ENCODE data around the gene DVL3.

The DVL3 gene

DNA sequence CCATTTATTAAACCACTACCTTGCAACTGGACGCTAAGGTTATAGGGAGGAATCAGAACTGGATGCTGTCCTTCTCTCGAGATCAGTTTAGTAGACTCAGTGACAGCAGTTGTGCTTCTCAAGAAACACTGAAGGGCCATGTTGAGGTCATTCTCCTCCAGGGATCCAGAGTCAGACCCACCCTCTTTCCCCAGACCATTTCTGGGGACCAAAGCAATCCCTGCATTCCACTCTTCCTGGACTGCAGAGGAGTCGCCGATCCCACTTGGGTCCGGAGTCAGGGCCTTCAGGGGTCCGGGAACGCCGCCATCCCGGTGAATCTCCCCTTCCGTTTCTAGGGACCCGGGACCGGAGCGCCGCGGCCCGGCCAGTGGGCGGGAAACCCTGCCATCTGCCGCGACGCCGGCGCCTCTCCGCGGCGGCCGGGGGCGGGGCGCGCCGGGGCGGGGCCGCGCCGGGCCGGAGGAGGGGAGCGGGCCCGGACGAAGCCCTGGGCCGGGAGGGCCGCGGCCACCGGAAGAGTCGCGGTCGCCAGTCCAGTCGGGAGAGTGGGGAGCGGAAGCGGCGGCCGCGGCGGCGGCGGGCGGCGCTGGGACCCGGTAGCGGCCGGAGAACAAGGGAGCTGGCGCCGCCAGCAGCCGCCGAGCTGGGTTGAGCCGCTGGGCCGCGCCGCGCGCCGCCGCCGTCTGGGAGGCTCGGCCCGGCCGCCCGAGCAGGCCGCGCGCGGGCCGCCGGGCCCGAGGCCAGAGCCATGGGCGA lies at the start of gene DVL3:
Gene DVL3, plus strand, starts transcription at position 493 of the 759 bp plus-strand sequence. Its CDS starts 259 bp downstream, at position 752.
- no peak for TF ChIP-seq GATA2 (IDR thresholded peaks at IDR 0.05; ENCODE audit: low read depth, low read length)
- no peak for TF ChIP-seq GATA3 (IDR thresholded peaks at IDR 0.05; ENCODE audit: low read depth, low read length)

DNA sequence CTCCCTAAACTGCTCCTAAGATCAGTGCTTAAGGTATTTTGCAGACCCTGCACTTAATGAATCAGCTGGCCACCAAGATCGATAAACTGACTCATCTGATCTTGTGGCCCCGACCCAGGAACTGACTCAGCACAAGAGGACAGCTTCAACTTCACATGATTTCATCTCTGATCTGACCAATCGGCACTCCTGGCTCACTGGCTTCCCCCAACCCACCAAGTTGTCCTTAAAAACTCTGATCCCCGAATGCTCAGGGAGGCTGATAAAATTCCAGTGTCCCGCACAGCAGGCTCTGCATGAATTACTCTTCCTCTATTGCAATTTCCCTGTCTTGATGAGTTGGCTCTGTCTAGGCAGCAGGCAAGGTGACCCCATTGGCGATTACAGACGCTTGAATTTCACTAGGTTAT lies 44.9 kb upstream of the DVL3 start:
- TF ChIP-seq GATA3 (IDR thresholded peaks at IDR 0.05; ENCODE audit: low read depth, low read length) (no peak), GATA2 (IDR thresholded peaks at IDR 0.05; ENCODE audit: low read depth, low read length) (no peak)

DNA sequence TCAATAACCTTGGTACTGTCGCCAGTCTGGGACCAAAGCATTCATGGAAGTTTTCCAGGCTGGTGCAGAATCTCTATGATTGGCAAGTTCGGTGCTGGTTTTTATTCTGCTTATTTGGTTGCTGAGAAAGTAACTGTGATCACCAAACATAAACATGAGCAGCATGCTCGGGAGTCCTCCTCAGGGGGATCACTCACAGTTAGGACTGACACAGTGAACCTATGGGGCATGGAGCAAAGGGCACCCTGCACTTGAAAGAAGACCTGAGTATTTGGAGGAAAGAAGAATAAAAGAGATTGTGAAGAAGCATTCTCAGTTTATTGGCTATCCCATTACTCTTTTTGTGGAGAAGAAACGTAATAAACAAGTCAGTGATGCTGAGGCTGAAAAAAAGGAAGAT lies 39.2 kb upstream of the DVL3 start:
- TF ChIP-seq GATA3 (IDR thresholded peaks at IDR 0.05; ENCODE audit: low read depth, low read length) (no peak), GATA2 (IDR thresholded peaks at IDR 0.05; ENCODE audit: low read depth, low read length) (no peak)

DNA sequence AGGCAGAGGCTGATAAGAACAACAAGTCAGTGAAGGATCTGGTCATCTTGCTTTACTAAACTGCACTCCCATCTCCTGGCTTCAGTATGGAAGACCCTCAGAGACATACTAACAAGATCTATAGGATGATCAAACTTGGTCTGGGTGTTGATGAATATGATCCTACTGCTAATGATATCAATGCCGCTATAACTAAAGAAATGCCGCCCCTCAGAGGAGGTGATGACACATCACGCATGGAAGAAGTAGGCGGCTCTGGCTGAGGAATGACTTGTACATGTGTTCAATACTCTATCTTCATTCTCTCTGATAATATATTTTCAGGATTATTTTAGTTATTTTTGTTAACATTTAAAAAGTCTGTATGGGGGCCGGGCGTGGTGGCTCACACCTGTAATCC lies 37.5 kb upstream of the DVL3 start:
- TF ChIP-seq GATA2 (IDR thresholded peaks at IDR 0.05; ENCODE audit: low read depth, low read length) (no peak), GATA3 (IDR thresholded peaks at IDR 0.05; ENCODE audit: low read depth, low read length) (no peak)

DNA sequence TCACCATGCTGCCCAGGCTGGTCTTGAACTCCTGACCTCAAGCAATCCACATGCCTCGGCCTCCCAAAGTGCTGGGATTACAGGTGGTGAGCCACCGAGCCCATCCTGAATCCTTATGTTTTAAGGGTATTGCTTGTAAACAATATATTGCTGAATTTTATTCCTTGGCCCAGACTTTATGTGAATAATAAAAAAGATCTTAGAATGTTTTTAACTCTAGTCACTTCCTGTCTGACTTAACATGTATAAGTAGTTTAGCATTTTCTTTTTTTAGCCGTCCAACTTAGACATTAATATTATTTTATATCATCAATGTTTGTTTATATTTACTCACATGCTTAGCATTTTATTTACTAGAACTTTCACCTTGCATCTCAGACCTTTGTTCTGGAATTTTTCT lies 29.2 kb upstream of the DVL3 start:
- TF ChIP-seq GATA2 (IDR thresholded peaks at IDR 0.05; ENCODE audit: low read depth, low read length): no peak
- no peak for TF ChIP-seq GATA3 (IDR thresholded peaks at IDR 0.05; ENCODE audit: low read depth, low read length)

DNA sequence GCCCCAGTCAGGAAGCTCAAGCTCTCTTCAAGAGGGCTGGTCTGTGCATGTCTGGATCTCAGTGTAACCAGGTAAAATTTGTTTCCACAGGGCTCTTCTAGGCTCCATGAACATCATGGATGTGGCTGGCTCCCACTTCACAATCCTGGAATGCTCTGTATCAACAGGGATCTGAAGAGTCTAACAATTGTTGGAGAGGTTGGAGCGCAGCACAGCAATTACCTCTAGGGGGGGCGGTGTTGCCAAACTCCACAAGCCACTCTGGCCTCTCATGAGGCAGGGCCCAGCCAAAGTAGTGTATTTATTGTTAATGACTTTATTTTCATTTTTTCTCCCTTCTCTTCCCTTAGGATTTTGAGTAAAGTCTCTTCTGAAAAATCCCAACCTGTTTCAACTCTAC lies 26.2 kb upstream of the DVL3 start:
- no peak for TF ChIP-seq GATA3 (IDR thresholded peaks at IDR 0.05; ENCODE audit: low read depth, low read length)
- no peak for TF ChIP-seq GATA2 (IDR thresholded peaks at IDR 0.05; ENCODE audit: low read depth, low read length)

DNA sequence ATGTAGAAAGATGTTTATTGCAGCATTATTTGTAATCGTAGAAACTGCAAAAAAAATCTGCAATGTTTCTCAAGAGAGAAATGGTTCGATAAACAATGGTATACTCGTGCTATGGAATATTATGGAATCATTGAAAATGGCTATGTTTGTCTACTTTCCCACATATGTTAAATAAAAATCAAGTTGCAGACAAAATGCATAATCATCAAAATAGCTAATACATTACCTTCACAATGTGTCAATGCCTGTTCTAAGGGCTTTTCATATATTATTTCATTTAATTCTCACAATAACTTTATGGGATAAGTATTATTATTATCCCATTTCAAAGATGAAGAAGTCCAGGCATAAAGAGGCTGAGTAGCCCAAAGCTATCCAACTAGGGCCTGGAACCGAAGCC lies 22.2 kb upstream of the DVL3 start:
- TF ChIP-seq GATA3 (IDR thresholded peaks at IDR 0.05; ENCODE audit: low read depth, low read length): no peak
- no peak for TF ChIP-seq GATA2 (IDR thresholded peaks at IDR 0.05; ENCODE audit: low read depth, low read length)

DNA sequence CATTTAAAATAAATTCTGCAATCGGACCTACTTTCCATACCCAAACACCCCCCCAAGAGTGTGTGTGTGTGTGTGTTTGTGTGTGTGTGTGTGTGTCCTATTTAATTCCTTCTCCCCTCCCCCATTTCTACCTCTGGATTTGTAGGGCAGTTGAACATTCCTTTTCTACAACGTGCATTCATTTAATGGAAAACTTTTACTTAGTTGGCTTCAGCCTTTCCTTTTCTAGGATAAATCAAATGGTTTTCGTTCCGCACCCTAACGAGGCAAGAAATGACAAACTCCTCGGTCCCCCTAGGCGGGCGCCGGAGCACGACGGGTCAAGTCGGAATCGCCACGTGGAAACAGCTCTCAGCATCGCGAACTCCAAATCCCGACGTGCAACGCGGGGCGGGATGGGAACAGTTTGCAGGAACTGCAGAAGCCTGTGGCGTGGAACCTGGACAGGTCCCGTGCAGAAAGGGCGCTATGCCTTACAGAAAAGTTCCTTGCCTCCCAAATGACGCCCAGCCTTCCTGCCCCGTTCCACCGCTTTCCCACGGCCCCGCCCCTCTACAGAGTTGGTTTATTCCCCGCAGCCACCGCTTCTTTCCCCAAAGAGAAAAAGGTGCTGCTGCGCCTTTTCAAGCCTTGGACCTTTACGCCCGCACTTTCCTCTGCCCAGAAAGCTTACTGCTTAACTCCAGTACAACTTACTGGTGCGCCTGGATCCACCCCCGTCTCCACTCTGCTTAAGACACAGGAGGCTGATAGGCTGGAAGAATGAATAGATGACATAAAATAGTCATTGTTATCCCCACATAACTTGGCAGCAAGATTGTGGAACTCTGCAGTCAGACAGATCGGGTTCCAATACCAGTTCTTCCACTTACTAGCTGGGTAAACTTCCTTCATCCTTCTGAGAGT lies 21.1 kb upstream of the DVL3 start:
- TF ChIP-seq GATA2 (IDR thresholded peaks at IDR 0.05; ENCODE audit: low read depth, low read length): no peak
- TF ChIP-seq GATA3 (IDR thresholded peaks at IDR 0.05; ENCODE audit: low read depth, low read length): no peak

DNA sequence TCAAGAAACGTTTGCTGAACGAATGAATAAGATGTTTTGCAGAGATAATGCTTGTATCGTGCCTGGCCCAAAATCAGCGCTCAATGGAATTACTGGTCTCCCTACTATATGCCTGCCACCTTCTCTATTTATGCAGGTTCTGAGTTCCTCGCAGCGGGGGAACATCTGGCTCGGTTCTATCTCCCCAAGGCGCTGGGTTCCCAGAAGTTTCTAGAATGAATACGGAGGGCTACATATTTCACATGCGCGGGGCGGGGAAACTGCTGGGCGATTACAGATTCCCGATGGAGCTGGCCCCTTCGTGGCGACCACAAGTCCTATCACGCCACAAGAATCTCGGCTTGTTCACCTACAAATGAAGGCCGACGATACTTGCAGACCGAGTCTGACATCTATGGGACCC lies 20.4 kb upstream of the DVL3 start:
- no peak for TF ChIP-seq GATA3 (IDR thresholded peaks at IDR 0.05; ENCODE audit: low read depth, low read length)
- no peak for TF ChIP-seq GATA2 (IDR thresholded peaks at IDR 0.05; ENCODE audit: low read depth, low read length)

DNA sequence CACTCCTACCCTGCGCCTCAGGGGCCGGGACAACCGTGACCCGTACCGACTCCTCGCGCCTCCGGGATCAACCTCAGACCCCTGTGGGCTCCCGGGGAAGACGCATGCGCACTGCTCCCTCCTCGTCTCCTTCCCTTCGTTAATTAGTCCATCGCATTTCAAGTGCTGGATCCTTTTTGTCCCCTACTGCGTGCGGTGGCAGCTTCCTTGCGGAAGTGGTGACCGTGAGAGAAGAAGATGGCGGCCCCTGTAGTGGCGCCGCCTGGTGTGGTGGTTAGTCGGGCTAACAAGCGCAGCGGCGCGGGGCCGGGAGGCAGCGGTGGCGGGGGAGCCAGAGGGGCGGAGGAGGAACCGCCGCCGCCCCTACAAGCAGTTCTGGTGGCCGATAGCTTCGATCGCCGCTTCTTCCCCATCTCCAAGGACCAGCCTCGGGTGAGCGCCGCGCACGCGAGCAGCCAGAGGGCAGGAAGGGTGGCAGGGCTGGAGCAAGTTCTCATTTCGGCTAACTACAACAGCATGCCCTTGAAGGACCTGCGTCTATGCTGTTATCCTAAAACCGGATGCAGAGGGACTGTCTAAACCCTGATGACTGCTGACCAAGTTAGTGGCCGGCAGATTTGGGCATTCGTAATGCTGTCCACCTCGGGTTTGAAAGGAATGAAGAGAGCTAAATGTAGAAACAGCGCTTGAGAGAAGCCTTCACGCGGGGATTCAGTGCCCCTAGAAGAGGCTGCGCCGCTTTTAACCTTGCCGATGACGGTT lies 19.8 kb upstream of the DVL3 start, which contains the start of gene EIF2B5:
Gene EIF2B5, plus strand, starts transcription at position 210 of the 762 bp plus-strand sequence. Its CDS starts 28 bp downstream, at position 238.
- TF ChIP-seq GATA2 (IDR thresholded peaks at IDR 0.05; ENCODE audit: low read depth, low read length): no peak
- no peak for TF ChIP-seq GATA3 (IDR thresholded peaks at IDR 0.05; ENCODE audit: low read depth, low read length)

DNA sequence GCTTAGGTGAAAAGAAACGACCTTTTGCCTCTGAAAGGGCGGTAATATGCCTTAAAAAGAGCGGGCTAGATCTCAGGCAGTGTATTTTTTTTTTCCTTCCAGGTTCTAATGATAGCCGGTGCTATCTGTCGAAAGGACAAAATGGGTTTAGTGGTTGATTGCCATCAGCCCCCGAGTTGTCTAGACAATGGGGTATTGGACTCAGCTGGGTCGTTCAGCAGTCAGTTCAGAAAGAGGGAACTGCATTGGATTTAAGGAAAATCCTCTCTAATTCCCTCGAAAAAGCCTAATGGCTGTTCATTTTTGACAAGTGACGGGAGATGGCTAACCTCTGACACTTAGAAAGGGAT lies 19.3 kb upstream of the DVL3 start:
- no peak for TF ChIP-seq GATA3 (IDR thresholded peaks at IDR 0.05; ENCODE audit: low read depth, low read length)
- no peak for TF ChIP-seq GATA2 (IDR thresholded peaks at IDR 0.05; ENCODE audit: low read depth, low read length)

DNA sequence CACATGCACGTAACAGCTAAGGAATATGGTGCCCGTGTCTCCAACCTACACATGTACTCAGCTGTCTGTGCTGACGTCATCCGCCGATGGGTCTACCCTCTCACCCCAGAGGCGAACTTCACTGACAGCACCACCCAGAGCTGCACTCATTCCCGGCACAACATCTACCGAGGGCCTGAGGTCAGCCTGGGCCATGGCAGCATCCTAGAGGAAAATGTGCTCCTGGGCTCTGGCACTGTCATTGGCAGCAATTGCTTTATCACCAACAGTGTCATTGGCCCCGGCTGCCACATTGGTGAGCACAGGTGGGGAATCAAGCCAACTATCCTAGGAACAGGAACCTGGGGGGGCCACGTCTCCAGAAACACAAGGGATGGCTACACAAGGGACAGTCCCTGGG lies 14.7 kb upstream of the DVL3 start:
- TF ChIP-seq GATA2 (IDR thresholded peaks at IDR 0.05; ENCODE audit: low read depth, low read length) (no peak), GATA3 (IDR thresholded peaks at IDR 0.05; ENCODE audit: low read depth, low read length) (no peak)

DNA sequence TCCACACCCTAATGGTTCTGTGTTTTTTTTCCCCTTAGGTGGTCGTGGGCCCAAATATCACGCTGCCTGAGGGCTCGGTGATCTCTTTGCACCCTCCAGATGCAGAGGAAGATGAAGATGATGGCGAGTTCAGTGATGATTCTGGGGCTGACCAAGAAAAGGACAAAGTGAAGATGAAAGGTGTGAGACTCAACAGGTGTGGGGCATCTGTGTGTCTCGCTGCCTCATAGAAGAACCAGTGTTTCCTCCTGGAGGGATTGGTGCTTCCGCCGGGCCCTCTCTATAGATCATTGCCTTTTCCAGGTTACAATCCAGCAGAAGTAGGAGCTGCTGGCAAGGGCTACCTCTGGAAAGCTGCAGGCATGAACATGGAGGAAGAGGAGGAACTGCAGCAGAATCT lies 13.0 kb upstream of the DVL3 start:
- no peak for TF ChIP-seq GATA3 (IDR thresholded peaks at IDR 0.05; ENCODE audit: low read depth, low read length)
- TF ChIP-seq GATA2 (IDR thresholded peaks at IDR 0.05; ENCODE audit: low read depth, low read length): no peak

DNA sequence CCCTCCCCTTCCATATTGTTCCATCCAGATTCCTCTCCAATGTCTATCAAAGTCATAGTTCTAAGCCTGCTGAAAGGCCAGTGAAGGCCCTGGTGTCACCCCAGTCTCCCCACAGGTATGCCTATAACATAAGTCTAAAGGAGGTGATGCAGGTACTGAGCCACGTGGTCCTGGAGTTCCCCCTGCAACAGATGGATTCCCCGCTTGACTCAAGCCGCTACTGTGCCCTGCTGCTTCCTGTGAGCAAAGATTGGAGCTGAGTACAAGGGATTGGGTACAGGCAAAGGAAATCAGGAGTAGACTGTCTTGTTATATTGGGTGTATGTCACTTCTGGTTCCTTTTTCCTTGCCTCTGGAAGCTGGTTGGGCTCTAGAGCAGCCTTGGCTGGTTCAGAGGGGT lies 11.8 kb upstream of the DVL3 start:
- TF ChIP-seq GATA3 (IDR thresholded peaks at IDR 0.05; ENCODE audit: low read depth, low read length): no peak
- no peak for TF ChIP-seq GATA2 (IDR thresholded peaks at IDR 0.05; ENCODE audit: low read depth, low read length)

Data from SH-SY5Y (cell line).